Psoas muscle (tissue), 8 donors: ENCODE results near the gene AMELX. TPM values are rescaled to one million over a fixed set of nuclear protein-coding genes. Genes with fewer than 3 reads are reported as not detected.

ENCODE experiments used
- ATAC-seq, 4 donors: fragments of 200-7000 bp; cut with Tn5 transposase; one replicate each; pipeline ENCODE4 v1.9.1; 2020; ENCODE audit warnings: moderate library complexity in 3 of 4, mild to moderate bottlenecking in 2 of 4
- DNase-seq, 2 donors: peaks; one replicate each; pipeline ENCODE4 v3.0.0-alpha.2; 2020
- H3K27ac ChIP-seq: fragments of 200-600 bp; one replicate; pipeline ENCODE4 v1.8.0; 2022
- H3K27me3 ChIP-seq, 3 donors: fragments of 200-600 bp in 1 of 3; one replicate each; pipeline versions ENCODE4 v1.6.1 to v1.8.0; 2013 to 2022; ENCODE audit warnings: low read length in 2 of 3, mild to moderate bottlenecking in 2 of 3, moderate library complexity in 1 of 3; ENCODE audit not compliant: insufficient read depth in 3 of 3
- H3K36me3 ChIP-seq, 2 donors: fragments of 200-600 bp in 1 of 2; one replicate each; pipeline versions ENCODE4 v1.6.1 to v1.8.0; 2013 to 2022; ENCODE audit warnings: low read depth in 1 of 2, mild to moderate bottlenecking in 1 of 2, moderate library complexity in 1 of 2; ENCODE audit not compliant: insufficient read depth in 1 of 2
- H3K4me1 ChIP-seq: fragments of 200-600 bp; one replicate; pipeline ENCODE4 v1.8.0; 2022
- H3K4me3 ChIP-seq: fragments of 200-600 bp; one replicate; pipeline ENCODE4 v1.8.0; 2022; ENCODE audit warnings: mild to moderate bottlenecking
- H3K9me3 ChIP-seq: fragments of 200-600 bp; one replicate; pipeline ENCODE4 v1.8.0; 2022
- CTCF ChIP-seq: fragments of 200-600 bp; IDR thresholded peaks from one replicate; pipeline ENCODE4 v1.8.0; 2022; ENCODE audit warnings: antibody characterized with exemption
- WGBS, 3 donors: extraction: QIAGEN DNeasy Blood & Tissue Kit; methylation state at CpG; one replicate each; pipeline versions ENCODE4 v1.1.6 to v1.1.7; 2013; 5-methylcytosine and 5-hydroxymethylcytosine counted together
- intact Hi-C, 2 donors: fragments of 100-400 bp; cut with DNase I; formaldehyde crosslinking; loops; one replicate each; pipeline versions ENCODE4 v1.11.0 to v1.14.2; 2022
- polyA plus RNA-seq, 3 donors: library from polyadenylated mRNA; stranded (reverse); fragments of 200-250 nt; gene quantifications; one replicate each; pipeline ENCODE4 v1.2.3, GENCODE V29; 2013
- total RNA-seq, 4 donors: library from RNA; stranded (reverse); fragmentation: NEBNext Ultra II Directional in 2 of 4; extraction: Animal tissue kit (Norgen Biotek cat#: 25700) in 2 of 4; gene quantifications; one replicate each; pipeline versions ENCODE4 v1.2.1 to v1.2.4, GENCODE V29; 2021 to 2023
- donor health status: healthy with polysubstance abuse.
- donor health status: DM: no; HTN: no; CAD: no; lungs with moderate emphysema.
- donor health status: Bipolar disorder and iron deficiency.
- donor health status: healthy.
- donor health status: DM: yes; HTN: yes; CAD: no.
- donor health status: DM: no; HTN: no; CAD: no.
- donor health status: DM: no; HTN: no; CAD: no.
- donor health status: DM: yes; HTN: yes; CAD: no.

Gene AMELX
- total and polyA plus RNA-seq, 7 donors: not detected

DNA sequence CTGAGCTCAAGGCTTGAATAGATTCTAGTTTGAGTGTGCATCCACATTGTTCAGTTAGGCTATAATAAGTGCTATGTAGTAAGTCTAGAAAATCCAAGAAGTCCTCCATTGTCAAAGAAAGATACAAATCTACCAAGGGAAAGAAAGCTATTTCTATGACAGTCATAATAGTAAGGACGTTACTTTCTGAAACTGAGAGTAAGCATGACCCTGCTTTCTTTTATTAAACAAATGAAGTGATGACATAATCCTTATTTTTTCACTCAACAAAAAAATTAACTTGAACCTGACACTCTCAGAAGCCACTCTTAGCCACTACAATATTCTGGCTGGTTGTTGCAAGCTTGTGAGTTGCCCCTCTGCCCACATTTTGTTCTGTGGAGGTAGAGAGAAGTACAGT, 33.8 kb upstream of the AMELX start:
- Histone ChIP-seq H3K9me3 (no peaks in the 10 kb centered on the region), H3K27me3 (no peaks in the 10 kb centered on the region), H3K4me1 (no peaks in the 10 kb centered on the region), H3K4me3 (no peak overlapping the region), H3K27ac (no peak overlapping the region), H3K36me3 (no peaks in the 10 kb centered on the region)
- no peak for TF ChIP-seq CTCF
- ATAC-seq: no peak
- intact Hi-C loops: no loop called here
- no peak for DNase-seq
- WGBS, 3 donors: 57 to 93% (median 80%) methylated on average over 1 of the region's 1 CpG

DNA sequence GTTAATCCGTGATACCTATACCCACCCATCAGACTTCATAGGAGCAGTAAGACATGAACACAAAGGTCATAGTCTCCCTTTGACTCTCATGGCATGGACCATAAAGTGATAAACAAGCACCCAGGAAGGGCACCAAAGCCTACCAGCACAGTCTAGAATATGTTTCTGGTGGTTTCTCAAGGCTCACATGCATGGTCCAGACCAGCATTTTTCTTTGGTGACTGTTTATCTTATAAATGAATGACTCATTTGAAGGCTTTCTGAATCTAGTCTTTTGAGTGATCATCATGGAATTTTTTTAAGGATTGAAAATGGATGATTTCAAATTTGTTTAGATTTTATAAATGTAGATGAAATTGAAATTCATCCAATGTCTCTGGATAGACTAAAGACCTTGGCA, 32.0 kb upstream of the AMELX start:
- Histone ChIP-seq H3K27ac (no peak overlapping the region), H3K4me3 (no peak overlapping the region), H3K9me3 (no peaks in the 10 kb centered on the region), H3K36me3 (no peaks in the 10 kb centered on the region), H3K27me3 (no peaks in the 10 kb centered on the region), H3K4me1 (no peaks in the 10 kb centered on the region)
- intact Hi-C loops: no loop called here
- no peak for TF ChIP-seq CTCF
- 77 to 100% (median 97%) methylated on average over 1 of the region's 1 CpG for WGBS, 3 donors
- ATAC-seq (no peak), DNase-seq (no peak)

GRCh38 chrX:11264925-11265324, 28.3 kb upstream of the AMELX start:
- Histone ChIP-seq H3K36me3 (no peaks in the 10 kb centered on the region), H3K4me1 (no peaks in the 10 kb centered on the region), H3K9me3 (no peaks in the 10 kb centered on the region), H3K27ac (no peak overlapping the region), H3K27me3 (no peaks in the 10 kb centered on the region), H3K4me3 (peak overlapping the region; percentile 41)
- no peak for TF ChIP-seq CTCF
- ATAC-seq: peak in 1 of 4 donors; percentile 44
- no peak for DNase-seq
- WGBS, 3 donors: 21 to 37% (median 36%) methylated on average over 1 of the region's 1 CpG
- intact Hi-C loops: no loop called here

DNA sequence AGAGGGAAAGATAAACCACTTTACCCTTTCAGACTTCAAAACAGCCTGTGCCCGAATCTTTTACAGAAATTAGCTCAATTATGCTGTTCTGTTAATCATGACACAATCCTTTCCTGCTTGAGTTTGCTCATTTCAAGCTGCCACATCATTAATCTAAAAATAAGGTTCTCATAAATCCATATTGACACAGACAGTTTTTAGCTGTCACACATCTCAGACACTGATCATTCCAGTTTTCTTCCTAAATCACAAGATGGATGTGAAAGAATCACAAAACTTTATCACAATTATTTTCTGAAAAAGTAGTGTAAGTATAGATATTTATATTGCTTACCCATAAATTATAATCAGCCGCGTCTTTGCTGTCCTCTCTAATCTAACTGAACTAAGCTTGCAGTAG, 27.9 kb upstream of the AMELX start:
- no peak for TF ChIP-seq CTCF
- 7 to 27% (median 23%) methylated on average over 3 of the region's 3 CpGs for WGBS, 3 donors
- Histone ChIP-seq H3K36me3 (no peaks in the 10 kb centered on the region), H3K27me3 (no peaks in the 10 kb centered on the region), H3K4me1 (no peaks in the 10 kb centered on the region), H3K4me3 (peak overlapping the region; percentile 41), H3K9me3 (no peaks in the 10 kb centered on the region), H3K27ac (peak overlapping the region; percentile 24)
- DNase-seq (no peak), ATAC-seq (peak in 2 of 4 donors; percentile 60 to 75)
- intact Hi-C loops: no loop called here

GRCh38 chrX:11266573-11267003, 26.6 kb upstream of the AMELX start:
- H3K27me3 ChIP-seq: no peaks in the 10 kb centered on the region
- no peak overlapping the region for H3K27ac ChIP-seq
- TF ChIP-seq CTCF: no peak
- no peaks in the 10 kb centered on the region for H3K36me3 ChIP-seq
- no peaks in the 10 kb centered on the region for H3K9me3 ChIP-seq
- intact Hi-C loops: no loop called here
- ATAC-seq (no peak), DNase-seq (no peak)
- H3K4me3 ChIP-seq: no peak overlapping the region
- 7 to 21% (median 13%) methylated on average over 5 of the region's 5 CpGs for WGBS, 3 donors
- no peaks in the 10 kb centered on the region for H3K4me1 ChIP-seq
